ENCODE measurements around the gene ATG14.
"Not testable (repeated sequence)": the region's sequence is repeated elsewhere in the genome, so short reads cannot be mapped to it uniquely, and the experiment has no call there.

The ATG14 gene

GRCh38 chr14:55384536-55384935 lies 27.1 kb downstream of the ATG14 start:
- no peak overlapping the region for H3K4me3 ChIP-seq (ENCODE audit: low read depth, low read length)
- H3K9me3 ChIP-seq (ENCODE audit: control insufficient read depth, low read length): no peaks in the 10 kb centered on the region
- no peaks in the 10 kb centered on the region for H3K36me3 ChIP-seq (ENCODE audit: control insufficient read depth, insufficient read depth, low read length)
- H3K27ac ChIP-seq: no peak overlapping the region
- TF ChIP-seq CTCF (IDR thresholded peaks at IDR 0.05): no peak
- no peaks in the 10 kb centered on the region for H3K4me1 ChIP-seq
- H3K9ac ChIP-seq: no peak overlapping the region
- no peak overlapping the region for H2AFZ ChIP-seq
- H3K79me2 ChIP-seq: no peaks in the 10 kb centered on the region
- H3K27me3 ChIP-seq (ENCODE audit: control insufficient read depth, insufficient read depth, low read length): no peaks in the 10 kb centered on the region
- no peak overlapping the region for H3K4me2 ChIP-seq (ENCODE audit: low read length)

- Histone ChIP-seq H2AFZ (no peak overlapping the region), H3K4me2 (ENCODE audit: low read length) (no peak overlapping the region), H3K27ac (no peak overlapping the region), H3K9ac (no peak overlapping the region), H3K4me1 (no peaks in the 10 kb centered on the region), H3K36me3 (ENCODE audit: control insufficient read depth, insufficient read depth, low read length) (no peaks in the 10 kb centered on the region), H3K9me3 (ENCODE audit: control insufficient read depth, low read length) (no peaks in the 10 kb centered on the region), H3K27me3 (ENCODE audit: control insufficient read depth, insufficient read depth, low read length) (no peaks in the 10 kb centered on the region), H3K4me3 (ENCODE audit: low read depth, low read length) (no peak overlapping the region), H3K79me2 (no peaks in the 10 kb centered on the region)
- no peak for TF ChIP-seq CTCF (IDR thresholded peaks at IDR 0.05)
Observed at GRCh38 chr14:55383541-55384140, 28.0 kb downstream of the ATG14 start.

GRCh38 chr14:55383056-55383466 lies 28.6 kb downstream of the ATG14 start:
- not testable (repeated sequence) for H3K4me1 ChIP-seq; H3K4me3 ChIP-seq (ENCODE audit: low read depth, low read length); H3K9ac ChIP-seq; H2AFZ ChIP-seq; H3K27me3 ChIP-seq (ENCODE audit: control insufficient read depth, insufficient read depth, low read length); H3K27ac ChIP-seq; H3K9me3 ChIP-seq (ENCODE audit: control insufficient read depth, low read length); H3K36me3 ChIP-seq (ENCODE audit: control insufficient read depth, insufficient read depth, low read length); H3K4me2 ChIP-seq (ENCODE audit: low read length); H3K79me2 ChIP-seq

GRCh38 chr14:55382483-55382882 lies 29.1 kb downstream of the ATG14 start:
- Histone ChIP-seq H3K36me3 (ENCODE audit: control insufficient read depth, insufficient read depth, low read length) (no peaks in the 10 kb centered on the region), H3K4me1 (no peaks in the 10 kb centered on the region)

GRCh38 chr14:55381561-55381960 lies 30.1 kb downstream of the ATG14 start:
- Histone ChIP-seq H3K4me3 (ENCODE audit: low read depth, low read length) (no peak overlapping the region), H3K27ac (no peak overlapping the region), H3K9ac (no peak overlapping the region), H2AFZ (no peak overlapping the region), H3K4me1 (no peaks in the 10 kb centered on the region), H3K79me2 (no peaks in the 10 kb centered on the region), H3K4me2 (ENCODE audit: low read length) (no peak overlapping the region), H3K9me3 (ENCODE audit: control insufficient read depth, low read length) (no peaks in the 10 kb centered on the region), H3K36me3 (ENCODE audit: control insufficient read depth, insufficient read depth, low read length) (no peaks in the 10 kb centered on the region), H3K27me3 (ENCODE audit: control insufficient read depth, insufficient read depth, low read length) (no peaks in the 10 kb centered on the region)
- TF ChIP-seq CTCF (IDR thresholded peaks at IDR 0.05): no peak

More at GRCh38 chr14:55382483-55382882, 29.1 kb downstream of the ATG14 start:
- Histone ChIP-seq H2AFZ (no peak overlapping the region), H3K9ac (no peak overlapping the region), H3K79me2 (no peaks in the 10 kb centered on the region), H3K4me2 (ENCODE audit: low read length) (no peak overlapping the region), H3K27ac (no peak overlapping the region), H3K9me3 (ENCODE audit: control insufficient read depth, low read length) (no peaks in the 10 kb centered on the region), H3K4me3 (ENCODE audit: low read depth, low read length) (no peak overlapping the region), H3K27me3 (ENCODE audit: control insufficient read depth, insufficient read depth, low read length) (no peaks in the 10 kb centered on the region)
- no peak for TF ChIP-seq CTCF (IDR thresholded peaks at IDR 0.05)
